Lower lobe of right lung (tissue), 2 donors: ENCODE measurements around the gene GADD45A. TPM values are rescaled to one million over a fixed set of nuclear protein-coding genes. Genes with fewer than 3 reads are reported as not detected.

Source experiments
- ATAC-seq, 2 donors: fragments of 200-7000 bp; cut with Tn5 transposase; one replicate each; pipeline ENCODE4 v1.9.1; 2020 to 2022; ENCODE audit warnings: mild to moderate bottlenecking in 2 of 2, moderate library complexity in 2 of 2
- DNase-seq: peaks from one replicate; pipeline ENCODE4 v3.0.0-alpha.2; 2020
- H3K27ac ChIP-seq: fragments of 200-600 bp; one replicate; pipeline ENCODE4 v1.8.0; 2022
- H3K27me3 ChIP-seq: fragments of 200-600 bp; one replicate; pipeline ENCODE4 v1.8.0; 2022; ENCODE audit warnings: low read depth
- H3K36me3 ChIP-seq: fragments of 200-600 bp; one replicate; pipeline ENCODE4 v1.8.0; 2022; ENCODE audit warnings: mild to moderate bottlenecking
- H3K4me1 ChIP-seq: fragments of 200-600 bp; one replicate; pipeline ENCODE4 v1.8.0; 2022
- H3K4me3 ChIP-seq: fragments of 200-600 bp; one replicate; pipeline ENCODE4 v1.8.0; 2022; ENCODE audit warnings: mild to moderate bottlenecking
- H3K9me3 ChIP-seq: fragments of 200-600 bp; one replicate; pipeline ENCODE4 v1.8.0; 2022
- CTCF ChIP-seq: fragments of 200-600 bp; IDR thresholded peaks from one replicate; pipeline ENCODE4 v1.8.0; 2022; ENCODE audit warnings: antibody characterized with exemption, mild to moderate bottlenecking
- intact Hi-C: fragments of 100-400 bp; cut with DNase I; formaldehyde crosslinking; loops from one replicate; pipeline ENCODE4 v1.11.0; 2022
- total RNA-seq: library from RNA; stranded (reverse); fragmentation: NEBNext Ultra II Directional; extraction: Animal tissue kit (Norgen Biotek cat#: 25700); gene quantifications from one replicate; pipeline ENCODE4 v1.2.1, GENCODE V29; 2021
- donor health status: DM: no; HTN: yes; CAD: no; lungs with severe emphysema.

GADD45A gene
- total RNA-seq, 1 donor from 2014 or later, result 13.6 TPM

DNA sequence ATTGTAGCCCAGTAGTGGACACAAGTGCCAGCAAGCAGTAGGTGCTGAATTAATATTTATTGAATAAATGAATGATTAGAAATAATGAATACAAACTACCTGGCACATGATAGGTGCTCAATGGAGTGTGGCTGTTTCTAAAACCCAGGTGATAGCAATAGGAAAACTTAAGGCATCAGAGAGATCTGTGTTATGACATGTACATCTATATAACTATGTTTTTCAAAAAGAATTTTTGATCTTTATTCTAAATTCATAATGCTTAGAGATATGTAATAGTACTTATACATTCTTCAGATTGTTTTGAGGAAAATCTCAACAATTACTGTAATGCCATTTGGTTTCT lies 5.0 kb downstream of the GADD45A start:
- TF ChIP-seq CTCF, result no peak
- peaks cover 16% of the 10 kb centered on the region for H3K4me1 ChIP-seq
- intact Hi-C loops, result no loop called here
- no peak for DNase-seq
- H3K36me3 ChIP-seq, result peaks cover 26% of the 10 kb centered on the region
- H3K4me3 ChIP-seq, result no peak overlapping the region
- no peaks in the 10 kb centered on the region for H3K27me3 ChIP-seq
- H3K9me3 ChIP-seq, result no peaks in the 10 kb centered on the region
- ATAC-seq, result no peak
- no peak overlapping the region for H3K27ac ChIP-seq

- Histone ChIP-seq H3K36me3 (peaks cover 26% of the 10 kb centered on the region), H3K27ac (no peak overlapping the region), H3K9me3 (no peaks in the 10 kb centered on the region), H3K27me3 (no peaks in the 10 kb centered on the region), H3K4me1 (peaks cover 16% of the 10 kb centered on the region), H3K4me3 (no peak overlapping the region)
- intact Hi-C loops, result no loop called here
- no peak for TF ChIP-seq CTCF
- ATAC-seq, result no peak
- no peak for DNase-seq
These were observed 5.4 kb downstream of the GADD45A start for GRCh38 chr1:67690411-67690810.

- H3K27ac ChIP-seq, result no peak overlapping the region
- peaks cover 26% of the 10 kb centered on the region for H3K36me3 ChIP-seq
- DNase-seq, result no peak
- no peak for ATAC-seq
- H3K4me3 ChIP-seq, result no peak overlapping the region
- no peak for TF ChIP-seq CTCF
- H3K9me3 ChIP-seq, result no peaks in the 10 kb centered on the region
- H3K27me3 ChIP-seq, result no peaks in the 10 kb centered on the region
- peaks cover 13% of the 10 kb centered on the region for H3K4me1 ChIP-seq
- intact Hi-C loops, result no loop called here
These were observed 6.7 kb downstream of the GADD45A start for GRCh38 chr1:67691712-67692111.

DNA sequence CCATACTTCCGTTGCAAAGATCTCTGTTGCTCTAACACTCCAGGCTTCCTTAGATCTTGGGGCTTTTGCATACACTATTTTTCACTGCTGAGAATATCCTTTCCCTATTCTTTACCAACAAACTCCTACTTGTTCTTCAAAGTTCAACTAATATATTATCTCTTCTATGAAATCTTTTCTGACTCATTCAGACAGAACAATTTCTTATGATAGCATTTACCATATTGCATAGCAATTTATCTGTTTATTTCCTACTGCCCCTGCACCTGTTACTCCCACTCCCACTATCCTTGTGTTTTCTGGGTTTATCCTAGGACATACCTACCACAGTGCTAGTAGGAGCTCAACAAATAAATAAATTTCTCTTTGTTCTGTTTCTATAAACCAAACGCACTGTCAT lies 11.0 kb downstream of the GADD45A start:
- H3K4me1 ChIP-seq, result no peaks in the 10 kb centered on the region
- ATAC-seq, result no peak

DNA sequence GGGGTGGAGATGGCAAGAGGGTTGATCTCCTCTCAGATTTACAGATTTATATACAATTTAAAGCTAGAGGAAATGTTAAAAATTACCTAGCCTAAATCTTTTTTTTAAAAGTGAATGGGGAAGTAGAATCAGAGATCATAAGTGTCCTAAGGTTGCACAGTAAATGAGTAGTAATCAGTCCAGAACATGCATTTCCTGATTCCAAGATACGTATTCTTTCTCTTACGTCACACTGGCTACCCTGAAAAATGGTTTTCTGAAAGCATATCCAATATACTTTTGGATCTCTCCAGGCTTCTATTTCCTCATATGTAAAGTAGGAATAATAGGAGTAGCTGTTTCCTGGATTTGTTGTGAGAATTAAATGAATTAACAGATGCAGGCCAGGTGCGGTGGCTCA lies 11.7 kb downstream of the GADD45A start:
- H3K27ac ChIP-seq, result no peak overlapping the region
- TF ChIP-seq CTCF, result no peak
- ATAC-seq (no peak), DNase-seq (no peak)
- H3K4me1 ChIP-seq, result no peaks in the 10 kb centered on the region
- H3K4me3 ChIP-seq, result no peak overlapping the region
- H3K9me3 ChIP-seq, result no peaks in the 10 kb centered on the region
- H3K27me3 ChIP-seq, result no peaks in the 10 kb centered on the region
- H3K36me3 ChIP-seq, result no peaks in the 10 kb centered on the region
- intact Hi-C loops, result no loop called here

More for the DNA sequence above, 11.0 kb downstream of the GADD45A start:
- intact Hi-C loops, result no loop called here
- no peaks in the 10 kb centered on the region for H3K9me3 ChIP-seq
- no peak for TF ChIP-seq CTCF
- no peak for DNase-seq
- H3K4me3 ChIP-seq, result no peak overlapping the region
- H3K36me3 ChIP-seq, result no peaks in the 10 kb centered on the region
- H3K27ac ChIP-seq, result no peak overlapping the region
- no peaks in the 10 kb centered on the region for H3K27me3 ChIP-seq

DNA sequence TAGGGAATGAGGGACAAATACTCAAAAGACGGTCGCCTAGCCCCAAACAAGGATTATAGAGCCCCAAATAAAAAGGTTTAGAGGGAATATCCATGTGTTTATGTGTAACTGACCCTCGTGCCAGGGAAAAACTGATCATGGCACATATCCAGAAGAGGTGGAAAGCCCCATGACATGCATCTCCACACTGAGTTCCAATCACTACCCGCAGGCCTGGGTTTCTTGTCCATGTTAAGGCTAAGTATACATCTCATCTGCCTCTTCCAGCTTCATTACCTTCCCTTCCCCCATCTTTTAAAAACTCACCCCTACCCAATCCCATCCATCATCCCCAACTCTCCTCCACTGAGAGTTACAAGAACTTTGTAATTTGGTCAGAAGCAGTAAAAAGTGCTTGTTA lies 15.2 kb downstream of the GADD45A start:
- Histone ChIP-seq H3K9me3 (no peaks in the 10 kb centered on the region), H3K27ac (no peak overlapping the region), H3K27me3 (no peaks in the 10 kb centered on the region), H3K4me1 (no peaks in the 10 kb centered on the region), H3K4me3 (no peak overlapping the region), H3K36me3 (peaks cover 18% of the 10 kb centered on the region)
- ATAC-seq, result no peak
- no peak for TF ChIP-seq CTCF
- intact Hi-C loops, result no loop called here
- DNase-seq, result no peak
